IMR-90 (cell line): Measurements from ENCODE around the gene PDCD6IP. TPM values are rescaled to one million over a fixed set of nuclear protein-coding genes. Genes with fewer than 3 reads are reported as not detected.

ENCODE experiments used
- ATAC-seq: fragments of 200-7000 bp; cut with Tn5 transposase; 2 replicates; pipeline ENCODE4 v1.9.1; 2020; ENCODE audit warnings: low read depth, mild to moderate bottlenecking, moderate library complexity
- BruUV-seq: library from RNA; stranded (reverse); fragments of 400-500 nt; replicated peaks from 2 replicates; lab custom pipeline; 2021; lab: Mats Ljungman, UMichigan
- CTCF ChIA-PET: fragments of 300-600 bp; formaldehyde crosslinking; extraction: SDS; loops from one replicate; lab custom pipeline; 2021; ENCODE audit warnings: antibody characterized with exemption; lab: Yijun Ruan, JAX
- POLR2A ChIA-PET: fragments of 300-600 bp; sonication (Branson Sonifier 250); formaldehyde crosslinking; loops from one replicate; lab custom pipeline; 2022; ENCODE audit warnings: antibody characterized with exemption; ENCODE audit not compliant: unreplicated experiment; lab: Charles Lee
- DNase-seq: peaks from one replicate; pipeline ENCODE4 v3.0.0; 2013
- H2AFZ ChIP-seq: replicated peaks from 2 replicates; pipeline ENCODE3; 2013; ENCODE audit warnings: low read length, mild to moderate bottlenecking; ENCODE audit not compliant: poor library complexity
- H2AK5ac ChIP-seq: 2 replicates; pipeline ENCODE4 v1.6.1; 2013; ENCODE audit warnings: low read depth, low read length, inconsistent platforms
- H2AK9ac ChIP-seq: replicated peaks from 2 replicates; pipeline ENCODE3; 2013; ENCODE audit warnings: mild to moderate bottlenecking, low read depth, low read length, moderate library complexity; ENCODE audit not compliant: poor library complexity
- H2BK120ac ChIP-seq: 2 replicates; pipeline ENCODE4 v1.6.1; 2013; ENCODE audit warnings: low read depth, low read length, inconsistent platforms
- H2BK15ac ChIP-seq: 3 replicates; pipeline ENCODE4 v1.6.1; 2013; ENCODE audit warnings: low read depth, low read length, inconsistent platforms
- H2BK20ac ChIP-seq: 2 replicates; pipeline ENCODE4 v1.6.1; 2013; ENCODE audit warnings: low read depth, mild to moderate bottlenecking, inconsistent platforms, low read length, moderate library complexity
- H2BK5ac ChIP-seq: 2 replicates; pipeline ENCODE4 v1.6.1; 2013; ENCODE audit warnings: mild to moderate bottlenecking, low read depth, low read length, inconsistent platforms; ENCODE audit not compliant: poor library complexity, severe bottlenecking
- H3K14ac ChIP-seq: replicated peaks from 2 replicates; pipeline ENCODE4 v1.6.1; 2013; ENCODE audit warnings: low read depth, low read length, inconsistent platforms
- H3K18ac ChIP-seq: 2 replicates; pipeline ENCODE4 v1.6.1; 2013; ENCODE audit warnings: low read depth, low read length, control low read depth
- H3K23ac ChIP-seq: 2 replicates; pipeline ENCODE4 v1.6.1; 2013; ENCODE audit warnings: low read depth, low read length, inconsistent platforms
- H3K27ac ChIP-seq: 2 replicates; pipeline ENCODE4 v1.5.1; 2013; ENCODE audit warnings: mild to moderate bottlenecking, control low read depth, low read length; ENCODE audit not compliant: insufficient read depth
- H3K27me3 ChIP-seq: 2 replicates; pipeline ENCODE4 v1.6.1; 2013; ENCODE audit warnings: low read length; ENCODE audit not compliant: control insufficient read depth, insufficient read depth
- H3K36me3 ChIP-seq: 2 replicates; pipeline ENCODE4 v1.6.1; 2013; ENCODE audit warnings: low read length, mixed read lengths; ENCODE audit not compliant: control insufficient read depth, insufficient read depth
- H3K4ac ChIP-seq: 2 replicates; pipeline ENCODE4 v1.6.1; 2013; ENCODE audit warnings: low read depth, low read length, inconsistent platforms
- H3K4me1 ChIP-seq: 2 replicates; pipeline ENCODE4 v1.6.1; 2013; ENCODE audit warnings: low read length, mixed read lengths; ENCODE audit not compliant: control insufficient read depth, insufficient read depth
- H3K4me2 ChIP-seq: 2 replicates; pipeline ENCODE4 v1.6.1; 2013; ENCODE audit warnings: low read depth, mild to moderate bottlenecking, control low read depth, low read length, moderate library complexity
- H3K4me3 ChIP-seq: 2 replicates; pipeline ENCODE4 v1.5.1; 2013; ENCODE audit warnings: low read depth, mild to moderate bottlenecking, control low read depth, low read length, moderate library complexity; ENCODE audit not compliant: insufficient read depth
- H3K56ac ChIP-seq: 2 replicates; pipeline ENCODE4 v1.6.1; 2013; ENCODE audit warnings: low read length, inconsistent platforms; ENCODE audit not compliant: insufficient read depth; ENCODE audit errors: extremely low read depth
- H3K79me1 ChIP-seq, 2 experiments: 2 replicates each; pipeline ENCODE4 v1.6.1; 2013; ENCODE audit warnings: low read length in 2 of 2, inconsistent platforms in 1 of 2, low read depth in 1 of 2
- H3K9ac ChIP-seq: 2 replicates; pipeline ENCODE4 v1.6.1; 2013; ENCODE audit warnings: low read depth, low read length, control low read depth
- H3K9me1 ChIP-seq: 2 replicates; pipeline ENCODE4 v1.6.1; 2013; ENCODE audit warnings: low read length, inconsistent platforms; ENCODE audit not compliant: insufficient read depth
- H3K9me3 ChIP-seq: 2 replicates; pipeline ENCODE4 v1.6.1; 2013; ENCODE audit warnings: low read length; ENCODE audit not compliant: control insufficient read depth, insufficient read depth
- H4K20me1 ChIP-seq: 2 replicates; pipeline ENCODE4 v1.6.1; 2013; ENCODE audit warnings: low read length, inconsistent platforms; ENCODE audit not compliant: insufficient read depth
- H4K5ac ChIP-seq: 2 replicates; pipeline ENCODE4 v1.6.1; 2013; ENCODE audit warnings: mild to moderate bottlenecking, low read depth, low read length, control low read depth
- H4K8ac ChIP-seq, 2 experiments: 2 replicates each; pipeline ENCODE4 v1.6.1; 2013; ENCODE audit warnings: low read depth in 2 of 2, low read length in 2 of 2, control low read depth in 1 of 2, inconsistent platforms in 1 of 2
- H4K91ac ChIP-seq: 2 replicates; pipeline ENCODE4 v1.6.1; 2013; ENCODE audit warnings: low read depth, low read length, inconsistent platforms; ENCODE audit not compliant: insufficient read depth
- BHLHE40 ChIP-seq: fragments of 150-350 bp; IDR thresholded peaks from 2 replicates; pipeline ENCODE4 v1.6.1; 2016; ENCODE audit warnings: mild to moderate bottlenecking, low read depth, low read length
- CEBPB ChIP-seq: IDR thresholded peaks from 2 replicates; pipeline ENCODE4 v1.6.1; 2012; ENCODE audit warnings: low read depth, low read length, improper control_type of control experiment
- CHD1 ChIP-seq: IDR thresholded peaks from 2 replicates; pipeline ENCODE4 v1.6.1; 2012; ENCODE audit warnings: low read depth, low read length, improper control_type of control experiment
- CTCF ChIP-seq: conservative IDR thresholded peaks from 2 replicates; pipeline ENCODE4 v1.5.1; 2012; ENCODE audit warnings: mild to moderate bottlenecking, low read depth, low read length, improper control_type of control experiment
- ELK1 ChIP-seq: fragments of 150-350 bp; IDR thresholded peaks from 2 replicates; pipeline ENCODE4 v1.6.1; 2016; ENCODE audit warnings: low read depth, mild to moderate bottlenecking, low read length, moderate library complexity, borderline replicate concordance
- FOS ChIP-seq: fragments of 150-350 bp; IDR thresholded peaks from 2 replicates; pipeline ENCODE4 v1.6.1; 2016; ENCODE audit warnings: low read depth, low read length
- MAFK ChIP-seq: IDR thresholded peaks from 2 replicates; pipeline ENCODE4 v1.6.1; 2012; ENCODE audit warnings: low read depth, low read length, improper control_type of control experiment
- MAZ ChIP-seq: IDR thresholded peaks from 2 replicates; pipeline ENCODE4 v1.6.1; 2012; ENCODE audit warnings: low read depth, mild to moderate bottlenecking, low read length, improper control_type of control experiment, moderate library complexity, borderline replicate concordance
- MXI1 ChIP-seq: IDR thresholded peaks from 2 replicates; pipeline ENCODE4 v1.6.1; 2012; ENCODE audit warnings: low read depth, mild to moderate bottlenecking, low read length, moderate library complexity, borderline replicate concordance
- NFE2L2 ChIP-seq: fragments of 150-350 bp; IDR thresholded peaks from 2 replicates; pipeline ENCODE4 v1.6.1; 2016; ENCODE audit warnings: low read depth, mild to moderate bottlenecking, low read length
- POLR2A ChIP-seq: IDR thresholded peaks from 2 replicates; pipeline ENCODE4 v1.6.1; 2012; ENCODE audit warnings: mild to moderate bottlenecking, low read depth, low read length
- RAD21 ChIP-seq: IDR thresholded peaks from 2 replicates; pipeline ENCODE4 v1.6.1; 2012; ENCODE audit warnings: low read length, improper control_type of control experiment
- RCOR1 ChIP-seq: IDR thresholded peaks from 2 replicates; pipeline ENCODE4 v1.6.1; 2012; ENCODE audit warnings: mild to moderate bottlenecking, low read length, improper control_type of control experiment; ENCODE audit not compliant: insufficient replicate concordance
- RFX5 ChIP-seq: IDR thresholded peaks from 2 replicates; pipeline ENCODE4 v1.8.0; 2012; ENCODE audit warnings: low read depth, mild to moderate bottlenecking, low read length, moderate library complexity
- SMC3 ChIP-seq: fragments of 150-350 bp; IDR thresholded peaks from 2 replicates; pipeline ENCODE4 v1.6.1; 2016; ENCODE audit warnings: low read depth, mild to moderate bottlenecking, antibody characterized with exemption, low read length, moderate library complexity
- USF2 ChIP-seq: fragments of 150-350 bp; IDR thresholded peaks from 2 replicates; pipeline ENCODE4 v1.6.1; 2017; ENCODE audit warnings: mild to moderate bottlenecking, antibody characterized with exemption, low read length, low read depth
- WGBS, 2 experiments: methylation state at CpG; one replicate each; pipeline versions ENCODE4 v1.1.5 to v1.1.7; 2013; ENCODE audit warnings: missing lambda C conversion rate in 2 of 2; ENCODE audit not compliant: insufficient read length in 1 of 2; ENCODE audit errors: extremely low coverage in 2 of 2; 5-methylcytosine and 5-hydroxymethylcytosine counted together
- dilution Hi-C: fragments of 300-500 bp; cut with HindIII; formaldehyde crosslinking; loops from one replicate; pipeline ENCODE4 v1.14.3; 2018; ENCODE audit warnings: low sequenced_read_pairs; ENCODE audit not compliant: unreplicated experiment
- in situ Hi-C: fragments of 300-500 bp; cut with MboI; formaldehyde crosslinking; loops from 3 replicates; pipeline ENCODE4 v1.14.3; 2019; ENCODE audit warnings: low sequenced_read_pairs, inconsistent platforms, mixed read lengths
- intact Hi-C: fragments of 100-400 bp; cut with micrococcal nuclease; formaldehyde crosslinking; loops from 2 replicates; pipeline ENCODE4 v1.10.0; 2022
- polyA plus RNA-seq, 3 experiments: library from polyadenylated mRNA; depleted of rRNA; stranded (reverse); fragments of >200 nt; gene quantifications; 2 replicates each; pipeline ENCODE4 v1.2.3, GENCODE V29; 2012; ENCODE audit warnings: low replicate concordance in 1 of 3
- total RNA-seq: library from RNA; depleted of rRNA; stranded (reverse); fragments of >200 nt; gene quantifications from 2 replicates; pipeline ENCODE4 v1.2.3, GENCODE V29; 2012

The PDCD6IP gene
- total and polyA plus RNA-seq, 2 of the 4 experiments (the other 2 are of a cell fraction), result 68.1 to 78.3 TPM

- POLR2A ChIA-PET, result interaction anchor here (0.6 kb wide), 1 partner anchor 62 kb away, joined by 3 read pairs; the partner anchor contains the start of gene PDCD6IP
- Histone ChIP-seq H3K14ac (no peak overlapping the region), H2AK9ac (no peak overlapping the region), H4K5ac (no peak overlapping the region), H3K4ac (no peak overlapping the region), H2AFZ (no peak overlapping the region), H2BK15ac (no peak overlapping the region), H3K27ac (no peak overlapping the region), H3K36me3 (peaks cover 15% of the 10 kb centered on the region), H3K27me3 (no peaks in the 10 kb centered on the region), H4K91ac (no peak overlapping the region), H3K9me1 (no peaks in the 10 kb centered on the region), H3K4me3 (no peak overlapping the region), H3K4me1 (no peaks in the 10 kb centered on the region), H3K18ac (no peak overlapping the region), H3K79me1 (peaks cover 3 to 8% of the 10 kb centered on the region in 2 experiments; a peak in 3 of 4 replicates), H3K4me2 (no peak overlapping the region), H4K20me1 (no peaks in the 10 kb centered on the region), H3K23ac (no peak overlapping the region), H2BK120ac (no peak overlapping the region), H2BK20ac (no peak overlapping the region), H3K56ac (no peak overlapping the region), H3K9ac (no peak overlapping the region), H4K8ac (no peak overlapping the region), H2AK5ac (no peak overlapping the region), H3K9me3 (no peaks in the 10 kb centered on the region), H2BK5ac (no peak overlapping the region)
- WGBS, 2 experiments, result no CpG with 5 or more reads among the region's 4 CpGs
- in situ Hi-C loops, result no loop called here
- DNase-seq, result no peak
- BruUV-seq, result no TSS peak
- ATAC-seq, result no peak
- dilution Hi-C loops, result no loop called here
- no peak for TF ChIP-seq POLR2A
- TF ChIP-seq BHLHE40, result no peak
- no peak for TF ChIP-seq CTCF
- TF ChIP-seq MAFK, result no peak
- no peak for TF ChIP-seq RFX5
- TF ChIP-seq FOS, result no peak
- no peak for TF ChIP-seq MAZ
- no peak for TF ChIP-seq CEBPB
- TF ChIP-seq ELK1, result no peak
- no peak for TF ChIP-seq SMC3
- no peak for TF ChIP-seq MXI1
- TF ChIP-seq CHD1, result no peak
- TF ChIP-seq USF2, result no peak
- TF ChIP-seq NFE2L2, result no peak
- TF ChIP-seq RCOR1, result no peak
- TF ChIP-seq RAD21, result no peak
- CTCF ChIA-PET, result interaction anchor here (0.6 to 0.7 kb wide), 2 partner anchors 19 to 449 kb away, joined by 3 to 4 read pairs; no protein-coding TSS in a partner anchor
- intact Hi-C loops, result no loop called here
These were observed 62.1 kb downstream of the PDCD6IP start for GRCh38 chr3:33860373-33861050.
